OCI-LY1 (cell line): Measurements from ENCODE around the gene MAN1A2.

Experiments used
- EZH2 ChIP-seq: fragments of 200-600 bp; sonication (generic), shearing (Covaris generic); IDR thresholded peaks from 2 replicates; pipeline ENCODE4 v1.8.0; 2017; ENCODE audit warnings: borderline replicate concordance, mixed run types, mild to moderate bottlenecking, antibody characterized with exemption, low read length, moderate library complexity, mixed read lengths
- TF ChIP-seq, protein P1 (sequence below): fragments of 200-600 bp; sonication (generic), shearing (Covaris generic); IDR thresholded peaks from 2 replicates; pipeline ENCODE4 v1.5.1; 2017; ENCODE audit warnings: mild to moderate bottlenecking, antibody characterized with exemption, low read length, moderate library complexity, mixed read lengths

- TF ChIP-seq, protein P1, sequence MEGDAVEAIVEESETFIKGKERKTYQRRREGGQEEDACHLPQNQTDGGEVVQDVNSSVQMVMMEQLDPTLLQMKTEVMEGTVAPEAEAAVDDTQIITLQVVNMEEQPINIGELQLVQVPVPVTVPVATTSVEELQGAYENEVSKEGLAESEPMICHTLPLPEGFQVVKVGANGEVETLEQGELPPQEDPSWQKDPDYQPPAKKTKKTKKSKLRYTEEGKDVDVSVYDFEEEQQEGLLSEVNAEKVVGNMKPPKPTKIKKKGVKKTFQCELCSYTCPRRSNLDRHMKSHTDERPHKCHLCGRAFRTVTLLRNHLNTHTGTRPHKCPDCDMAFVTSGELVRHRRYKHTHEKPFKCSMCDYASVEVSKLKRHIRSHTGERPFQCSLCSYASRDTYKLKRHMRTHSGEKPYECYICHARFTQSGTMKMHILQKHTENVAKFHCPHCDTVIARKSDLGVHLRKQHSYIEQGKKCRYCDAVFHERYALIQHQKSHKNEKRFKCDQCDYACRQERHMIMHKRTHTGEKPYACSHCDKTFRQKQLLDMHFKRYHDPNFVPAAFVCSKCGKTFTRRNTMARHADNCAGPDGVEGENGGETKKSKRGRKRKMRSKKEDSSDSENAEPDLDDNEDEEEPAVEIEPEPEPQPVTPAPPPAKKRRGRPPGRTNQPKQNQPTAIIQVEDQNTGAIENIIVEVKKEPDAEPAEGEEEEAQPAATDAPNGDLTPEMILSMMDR, result no peak
- no peak for TF ChIP-seq EZH2
Measured at GRCh38 chr1:117572546-117572945, 205.3 kb downstream of the MAN1A2 start.
